Gastroesophageal sphincter (tissue), 4 donors: ENCODE measurements around the gene CHST15. TPM values are rescaled to one million over a fixed set of nuclear protein-coding genes. Genes with fewer than 3 reads are reported as not detected.

Experiments used
- ATAC-seq: fragments of 150-250 bp; one replicate; pipeline ENCODE4 v1.9.1; 2016; ENCODE audit warnings: mild to moderate bottlenecking, moderate library complexity
- H3K27ac ChIP-seq, 4 donors: fragments of 200-600 bp; sonication (generic) in 3 of 4; 1 replicate in 3 of 4; 2 replicates in 1 of 4; pipeline ENCODE4 v1.5.1; 2016 to 2019
- H3K27me3 ChIP-seq: fragments of 200-600 bp; sonication (generic); one replicate; pipeline ENCODE4 v1.5.1; 2019
- H3K36me3 ChIP-seq, 2 donors: fragments of 200-600 bp; sonication (generic); one replicate each; pipeline ENCODE4 v1.5.1; 2019; ENCODE audit warnings: control low read depth in 1 of 2
- H3K4me1 ChIP-seq, 3 donors: fragments of 200-600 bp; sonication (generic); 1 replicate in 2 of 3; 2 replicates in 1 of 3; pipeline ENCODE4 v1.5.1; 2016 to 2019; ENCODE audit warnings: control low read depth in 2 of 3
- H3K4me3 ChIP-seq, 2 donors: fragments of 200-600 bp; sonication (generic); one replicate each; pipeline ENCODE4 v1.5.1; 2019; ENCODE audit warnings: mild to moderate bottlenecking in 1 of 2, moderate library complexity in 1 of 2
- H3K9me3 ChIP-seq, 3 donors: fragments of 200-600 bp; sonication (generic); one replicate each; pipeline ENCODE4 v1.5.1; 2017 to 2019; ENCODE audit warnings: control low read depth in 2 of 3
- CTCF ChIP-seq, 4 experiments: fragments of 200-600 bp in 2 of 4; fragments of 450-650 bp in 2 of 4; sonication (generic) in 1 of 4; IDR thresholded peaks; one replicate each; pipeline ENCODE4 v1.5.1; 2017 to 2019; ENCODE audit warnings: antibody characterized with exemption in 4 of 4, mild to moderate bottlenecking in 2 of 4, moderate library complexity in 2 of 4
- EP300 ChIP-seq: sonication (generic); formaldehyde crosslinking; IDR thresholded peaks from one replicate; pipeline ENCODE4 v1.6.1; 2017; ENCODE audit warnings: antibody characterized with exemption, mild to moderate bottlenecking
- POLR2A ChIP-seq, 2 donors: fragments of 450-650 bp; IDR thresholded peaks; one replicate each; pipeline ENCODE4 v1.6.1; 2017; ENCODE audit warnings: antibody characterized with exemption in 2 of 2, mild to moderate bottlenecking in 2 of 2, moderate library complexity in 1 of 2
- POLR2AphosphoS5 ChIP-seq: sonication (generic); formaldehyde crosslinking; IDR thresholded peaks from one replicate; pipeline ENCODE4 v1.6.1; 2017; ENCODE audit warnings: antibody characterized with exemption
- WGBS, 2 donors: methylation state at CpG; one replicate each; pipeline ENCODE4 v1.1.5; 2018; ENCODE audit warnings: low coverage in 1 of 2; 5-methylcytosine and 5-hydroxymethylcytosine counted together
- total RNA-seq, 4 donors: library from RNA; depleted of rRNA; stranded (reverse); fragments of >200 nt; gene quantifications; one replicate each; pipeline ENCODE4 v1.1.0, GENCODE V29; 2016

Gene CHST15
- total RNA-seq, 4 donors from 2014 or later: 63.5 to 87.5 (median 74.3) TPM

GRCh38 chr10:124045276-124045675 lies 48.1 kb downstream of the CHST15 start:
- 33 to 59% methylated on average over 4 to 6 of the region's 6 CpGs for WGBS, 2 donors
- Histone ChIP-seq H3K36me3 (peaks cover 0 to 20% of the 10 kb centered on the region in 2 donors), H3K4me3 (no peak overlapping the region), H3K27me3 (no peaks in the 10 kb centered on the region), H3K27ac (peak overlapping the region in 3 of 4 donors; percentile 21 to 77 (median 33)), H3K9me3 (no peaks in the 10 kb centered on the region), H3K4me1 (peaks cover 0 to 92% (median 14%) of the 10 kb centered on the region in 3 donors)
- ATAC-seq: no peak
- TF ChIP-seq CTCF (IDR thresholded peaks at IDR 0.05): no peak
- no peak for TF ChIP-seq POLR2AphosphoS5
- TF ChIP-seq POLR2A (IDR thresholded peaks at IDR 0.05): no peak
- no peak for TF ChIP-seq EP300

- peaks cover 0 to 92% (median 12%) of the 10 kb centered on the region in 3 donors for H3K4me1 ChIP-seq
- TF ChIP-seq EP300 (no peak), POLR2A (IDR thresholded peaks at IDR 0.05) (no peak), CTCF (IDR thresholded peaks at IDR 0.05) (no peak), POLR2AphosphoS5 (no peak)
- WGBS, 2 donors: 88 to 96% methylated on average over 5 to 22 of the region's 40 CpGs
Observed at GRCh38 chr10:124044143-124044862, 49.1 kb downstream of the CHST15 start.

GRCh38 chr10:124043310-124044142 lies 49.9 kb downstream of the CHST15 start:
- WGBS, 2 donors: 44 to 77% methylated on average over 5 to 12 of the region's 12 CpGs
- no peak for TF ChIP-seq EP300
- TF ChIP-seq POLR2A (IDR thresholded peaks at IDR 0.05): no peak
- TF ChIP-seq POLR2AphosphoS5: no peak
- TF ChIP-seq CTCF (IDR thresholded peaks at IDR 0.05): no peak
- H3K4me3 ChIP-seq: no peak overlapping the region
- no peak for ATAC-seq
- H3K36me3 ChIP-seq: peaks cover 0 to 24% of the 10 kb centered on the region in 2 donors
- peak overlapping the region; percentile 25 to 79 (median 74) for H3K27ac ChIP-seq
- H3K4me1 ChIP-seq: peaks cover 0 to 92% (median 10%) of the 10 kb centered on the region in 3 donors
- H3K27me3 ChIP-seq: no peaks in the 10 kb centered on the region
- no peaks in the 10 kb centered on the region for H3K9me3 ChIP-seq

More at GRCh38 chr10:124044143-124044862, 49.1 kb downstream of the CHST15 start:
- H3K9me3 ChIP-seq: no peaks in the 10 kb centered on the region
- H3K27me3 ChIP-seq: no peaks in the 10 kb centered on the region
- no peak overlapping the region for H3K4me3 ChIP-seq
- H3K27ac ChIP-seq: peak overlapping the region in 3 of 4 donors; percentile 70 to 79 (median 77)
- H3K36me3 ChIP-seq: peaks cover 0 to 20% of the 10 kb centered on the region in 2 donors
- ATAC-seq: no peak

- WGBS, 2 donors: 11 to 59% methylated on average over 4 to 8 of the region's 8 CpGs
- Histone ChIP-seq H3K4me3 (no peak overlapping the region), H3K36me3 (peaks cover 0 to 32% of the 10 kb centered on the region in 2 donors), H3K9me3 (no peaks in the 10 kb centered on the region), H3K27ac (peak overlapping the region; percentile 25 to 79 (median 74)), H3K27me3 (no peaks in the 10 kb centered on the region), H3K4me1 (peaks cover 0 to 89% (median 10%) of the 10 kb centered on the region in 3 donors)
- no peak for ATAC-seq
- no peak for TF ChIP-seq POLR2A (IDR thresholded peaks at IDR 0.05)
- no peak for TF ChIP-seq CTCF (IDR thresholded peaks at IDR 0.05)
- no peak for TF ChIP-seq POLR2AphosphoS5
- TF ChIP-seq EP300: no peak
Observed at GRCh38 chr10:124042656-124043309, 50.6 kb downstream of the CHST15 start.
